Fibroblast of skin of scalp (primary cell): Measurements from ENCODE around the gene MIGA1. TPM values are rescaled to one million over a fixed set of nuclear protein-coding genes. Genes with fewer than 3 reads are reported as not detected.
A peak's percentile ranks its signal among the peaks of the same experiment; 100 is the strongest.
"Not testable (repeated sequence)": the region's sequence is repeated elsewhere in the genome, so short reads cannot be mapped to it uniquely, and the experiment has no call there.

Experiments
- DNase-seq: peaks from one replicate; pipeline ENCODE4 v3.0.0-alpha.2; 2013
- polyA plus RNA-seq, 2 experiments: library from polyadenylated mRNA; unstranded; fragments of 120-200 nt; gene quantifications; one replicate each; pipeline ENCODE4 v1.2.1, GENCODE V29; 2013; ENCODE audit not compliant: insufficient read length in 2 of 2

MIGA1 gene
- 7.2 TPM for polyA plus RNA-seq (2013, experiment 1 of 2; ENCODE audit: insufficient read length)
- polyA plus RNA-seq (2013, experiment 2 of 2; ENCODE audit: insufficient read length), result 8.7 TPM

GRCh38 chr1:77779529-77780281, at the start of gene MIGA1:
TSS of gene MIGA1 (plus strand) at chr1:77779649. CDS start at chr1:77783253, 3,604 bp downstream.
- DNase-seq, result peak; percentile 89

- DNase-seq, result no peak
These were observed 47.4 kb upstream of the MIGA1 start for GRCh38 chr1:77732090-77732489.

GRCh38 chr1:77739235-77739634, 40.2 kb upstream of the MIGA1 start:
- DNase-seq, result no peak

- DNase-seq, result no peak
These were observed 38.1 kb upstream of the MIGA1 start for GRCh38 chr1:77741316-77741715.

- DNase-seq, result no peak
These were observed 37.4 kb upstream of the MIGA1 start for GRCh38 chr1:77742011-77742555.

GRCh38 chr1:77744576-77744975, 34.9 kb upstream of the MIGA1 start:
- DNase-seq, result no peak

- peak; percentile 23 for DNase-seq
These were observed 30.0 kb upstream of the MIGA1 start for GRCh38 chr1:77749489-77749888.

GRCh38 chr1:77756052-77756754, 23.2 kb upstream of the MIGA1 start:
- no peak for DNase-seq

GRCh38 chr1:77757066-77757584, 22.3 kb upstream of the MIGA1 start:
- no peak for DNase-seq

GRCh38 chr1:77757603-77758002, 21.8 kb upstream of the MIGA1 start:
- DNase-seq, result peak; percentile 18

- peak; percentile 82 for DNase-seq
These were observed 20.1 kb upstream of the MIGA1 start, which contains the start of gene USP33 for GRCh38 chr1:77759071-77760028. TSS of gene USP33 (minus strand) at chr1:77759852. CDS start at chr1:77741697, 18,155 bp downstream.

GRCh38 chr1:77762072-77762476, 17.4 kb upstream of the MIGA1 start:
- peak; percentile 67 for DNase-seq

- DNase-seq, result no peak
These were observed 11.4 kb upstream of the MIGA1 start for GRCh38 chr1:77768006-77768405.

- no peak for DNase-seq
These were observed 3.3 kb upstream of the MIGA1 start for GRCh38 chr1:77776007-77776700.

- DNase-seq, result no peak
These were observed 2.2 kb downstream of the MIGA1 start for GRCh38 chr1:77781683-77782082.

- DNase-seq, result no peak
These were observed 3.7 kb downstream of the MIGA1 start for GRCh38 chr1:77783141-77783540.

- DNase-seq, result not testable (repeated sequence)
These were observed 6.8 kb downstream of the MIGA1 start for GRCh38 chr1:77786093-77786741.

- no peak for DNase-seq
These were observed 15.1 kb downstream of the MIGA1 start for GRCh38 chr1:77794550-77794949.

GRCh38 chr1:77796695-77797405, 17.4 kb downstream of the MIGA1 start:
- DNase-seq, result no peak

GRCh38 chr1:77797991-77798390, 18.5 kb downstream of the MIGA1 start:
- DNase-seq, result no peak
